ENCODE results near the gene PSEN1. TPM values are rescaled to one million over a fixed set of nuclear protein-coding genes. Genes with fewer than 3 reads are reported as not detected.

The PSEN1 gene
- total and polyA plus RNA-seq, 2 of the 8 experiments (the other 6 are each of a cell fraction or from before 2014, with no cell fraction given) = 10.1 to 38.7 TPM

DNA sequence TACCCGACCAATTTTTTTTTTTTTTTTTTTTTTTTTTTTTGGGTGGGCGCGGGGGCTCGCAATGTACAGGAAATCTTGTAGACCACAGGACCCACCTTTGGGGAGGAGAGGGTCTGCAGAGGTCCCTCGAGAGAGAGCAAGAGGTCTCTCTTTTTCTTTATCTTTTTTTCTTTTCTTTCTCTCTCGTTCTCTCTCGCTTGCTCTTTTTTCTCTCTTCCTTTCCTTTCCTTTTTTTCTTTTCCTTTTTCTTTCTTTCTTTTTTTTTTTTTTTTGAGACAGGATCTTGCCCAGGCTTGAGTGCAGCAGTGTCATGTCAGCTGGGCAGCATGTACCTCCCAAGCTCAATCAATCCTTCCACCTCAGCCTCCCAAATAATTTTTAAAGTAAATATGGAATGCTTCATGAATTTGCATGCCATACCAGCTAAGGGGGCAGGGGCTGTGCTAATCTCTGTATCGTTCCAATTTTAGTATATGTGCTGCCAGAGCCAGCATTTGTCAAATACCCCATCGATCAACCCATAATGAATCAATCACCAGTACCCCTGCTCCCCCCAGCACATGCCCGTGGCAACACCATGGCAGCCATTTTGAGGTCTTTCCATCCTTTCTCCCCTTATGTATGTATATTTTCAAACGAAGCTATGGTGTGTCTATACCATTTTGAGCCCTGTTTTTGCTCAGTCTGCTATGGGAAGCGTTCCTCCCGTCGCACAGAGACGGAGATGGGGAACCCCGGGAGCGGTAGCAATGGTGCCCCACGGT is 110.3 kb downstream of the PSEN1 start (continued):
- TF ChIP-seq GTF2F1 (IDR thresholded peaks at IDR 0.05; ENCODE audit: borderline replicate concordance, low read depth, low read length) (no peak), EGR1 (IDR thresholded peaks at IDR 0.05; ENCODE audit: borderline replicate concordance, low read depth, low read length) (no peak)
- TF ChIP-seq, protein P1, sequence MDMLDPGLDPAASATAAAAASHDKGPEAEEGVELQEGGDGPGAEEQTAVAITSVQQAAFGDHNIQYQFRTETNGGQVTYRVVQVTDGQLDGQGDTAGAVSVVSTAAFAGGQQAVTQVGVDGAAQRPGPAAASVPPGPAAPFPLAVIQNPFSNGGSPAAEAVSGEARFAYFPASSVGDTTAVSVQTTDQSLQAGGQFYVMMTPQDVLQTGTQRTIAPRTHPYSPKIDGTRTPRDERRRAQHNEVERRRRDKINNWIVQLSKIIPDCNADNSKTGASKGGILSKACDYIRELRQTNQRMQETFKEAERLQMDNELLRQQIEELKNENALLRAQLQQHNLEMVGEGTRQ (IDR thresholded peaks at IDR 0.05; ENCODE audit: low read length) = no peak

Measured in H1 (cell line).